Measurements from ENCODE around the gene CATSPERB. TPM values are rescaled to one million over a fixed set of nuclear protein-coding genes. Genes with fewer than 3 reads are reported as not detected.

CATSPERB gene
- total and polyA plus RNA-seq, 2 donors (not counting 3 experiments of a cell fraction or from before 2014, with no cell fraction given): not detected

GRCh38 chr14:91774140-91775096, 42.5 kb upstream of the CATSPERB start:
- intact Hi-C loops (cut with micrococcal nuclease): no loop called here
- Histone ChIP-seq H3K4me3 (replicated peaks in 1 of 3; ENCODE audit: insufficient read depth in 1 of 3, low read depth in 1 of 3, low read length in 3 of 3) (no peak overlapping the region), H3K27ac (ENCODE audit: insufficient read depth, low read depth, low read length) (no peak overlapping the region), H3K4me2 (ENCODE audit: insufficient read depth, low read length) (no peak overlapping the region), H4K20me1 (replicated peaks; ENCODE audit: control insufficient read depth, extremely low read depth, insufficient read depth, low read length) (no peaks in the 10 kb centered on the region), H3K36me3 (ENCODE audit: control insufficient read depth in 2 of 2, extremely low read depth in 1 of 2, insufficient read depth in 2 of 2, low read length in 2 of 2) (no peaks in the 10 kb centered on the region), H3K9ac (replicated peaks; ENCODE audit: extremely low read depth, insufficient read depth, low read length) (no peak overlapping the region), H3K9me1 (replicated peaks; ENCODE audit: control insufficient read depth, extremely low read depth, insufficient read depth, low read length) (no peaks in the 10 kb centered on the region), H3K79me2 (ENCODE audit: control insufficient read depth, insufficient read depth, low read length) (no peaks in the 10 kb centered on the region), H3K27me3 (ENCODE audit: control insufficient read depth in 2 of 2, insufficient read depth in 2 of 2, low read length in 2 of 2) (no peaks in the 10 kb centered on the region), H2AFZ (ENCODE audit: low read depth, low read length) (no peak overlapping the region), H3K4me1 (ENCODE audit: control insufficient read depth, extremely low read depth, insufficient read depth, low read length) (no peaks in the 10 kb centered on the region), H3K9me3 (replicated peaks; ENCODE audit: control insufficient read depth, insufficient read depth, low read length) (no peaks in the 10 kb centered on the region)
- DNase-seq (ENCODE audit: low read depth, low spot score) (no peak), FAIRE-seq (no peak)
- BruUV-seq (replicated peaks): no TSS peak
- dilution Hi-C loops (cut with MboI; ENCODE audit: extremely low pct_ligation_motif_present, low sequenced_read_pairs): no loop called here
- ChIA-PET CTCF (interaction anchor here (1.2 to 1.6 kb wide), 2 partner anchors 11 to 17 kb away, joined by 3 to 6 read pairs; no protein-coding TSS in a partner anchor), POLR2A (no interaction called here)
- TF ChIP-seq MAX (IDR thresholded peaks at IDR 0.05; ENCODE audit: insufficient read depth, insufficient read length) (no peak), MYC (IDR thresholded peaks at IDR 0.05; ENCODE audit: low read depth, low read length) (no peak), GATA2 (IDR thresholded peaks at IDR 0.05; ENCODE audit: insufficient read depth, insufficient read length, low read depth, low read length) (no peak), FOS (IDR thresholded peaks at IDR 0.05; ENCODE audit: borderline replicate concordance, insufficient read depth, low read length) (no peak)

GRCh38 chr14:91770185-91770584, 38.3 kb upstream of the CATSPERB start:
- no TSS peak for BruUV-seq (replicated peaks)
- no peaks in the 10 kb centered on the region for H3K9me1 ChIP-seq (replicated peaks; ENCODE audit: control insufficient read depth, extremely low read depth, insufficient read depth, low read length)
- ChIA-PET POLR2A (no interaction called here), CTCF (interaction anchor here (1.7 kb wide), 1 partner anchor 21 kb away, joined by 4 read pairs; no protein-coding TSS in a partner anchor)
- DNase-seq (ENCODE audit: low read depth, low spot score) (peak; percentile 8), FAIRE-seq (peak; percentile 12)
- no peaks in the 10 kb centered on the region for H4K20me1 ChIP-seq (replicated peaks; ENCODE audit: control insufficient read depth, extremely low read depth, insufficient read depth, low read length)
- intact Hi-C loops (cut with micrococcal nuclease) (no loop called here), dilution Hi-C loops (cut with MboI; ENCODE audit: extremely low pct_ligation_motif_present, low sequenced_read_pairs) (no loop called here)
- no peak overlapping the region for H3K4me2 ChIP-seq (ENCODE audit: insufficient read depth, low read length)
- H3K27me3 ChIP-seq (ENCODE audit: control insufficient read depth in 2 of 2, insufficient read depth in 2 of 2, low read length in 2 of 2): no peaks in the 10 kb centered on the region
- H3K27ac ChIP-seq (ENCODE audit: insufficient read depth, low read depth, low read length): no peak overlapping the region
- H3K79me2 ChIP-seq (ENCODE audit: control insufficient read depth, insufficient read depth, low read length): no peaks in the 10 kb centered on the region
- no peaks in the 10 kb centered on the region for H3K36me3 ChIP-seq (ENCODE audit: control insufficient read depth in 2 of 2, extremely low read depth in 1 of 2, insufficient read depth in 2 of 2, low read length in 2 of 2)
- H3K4me1 ChIP-seq (ENCODE audit: control insufficient read depth, extremely low read depth, insufficient read depth, low read length): no peaks in the 10 kb centered on the region
- TF ChIP-seq GATA2 (IDR thresholded peaks at IDR 0.05; ENCODE audit: insufficient read depth, insufficient read length, low read depth, low read length) (no peak), FOS (IDR thresholded peaks at IDR 0.05; ENCODE audit: borderline replicate concordance, insufficient read depth, low read length) (no peak), MAX (IDR thresholded peaks at IDR 0.05; ENCODE audit: insufficient read depth, insufficient read length) (no peak), MYC (IDR thresholded peaks at IDR 0.05; ENCODE audit: low read depth, low read length) (no peak), CTCF (IDR thresholded peaks at IDR 0.05; ENCODE audit: extremely low read depth in 1 of 2, insufficient read depth in 1 of 2, low read depth in 1 of 2, low read length in 2 of 2) (no peak), JUN (IDR thresholded peaks at IDR 0.05; ENCODE audit: borderline replicate concordance, insufficient read depth, insufficient read length, low read depth) (no peak), POLR2A (IDR thresholded peaks at IDR 0.05; ENCODE audit: low read depth, low read length) (no peak), EZH2 (IDR thresholded peaks at IDR 0.05; ENCODE audit: borderline replicate concordance, low read depth, low read length, severe bottlenecking) (no peak), POLR2AphosphoS5 (IDR thresholded peaks at IDR 0.05; ENCODE audit: insufficient read depth, low read depth, low read length) (no peak)
- H3K9me3 ChIP-seq (replicated peaks; ENCODE audit: control insufficient read depth, insufficient read depth, low read length): no peaks in the 10 kb centered on the region
- no peak overlapping the region for H3K4me3 ChIP-seq (replicated peaks in 1 of 3; ENCODE audit: insufficient read depth in 1 of 3, low read depth in 1 of 3, low read length in 3 of 3)
- no peak overlapping the region for H3K9ac ChIP-seq (replicated peaks; ENCODE audit: extremely low read depth, insufficient read depth, low read length)
- H2AFZ ChIP-seq (ENCODE audit: low read depth, low read length): no peak overlapping the region

Data from endothelial cell of umbilical vein (primary cell).